GM21367 (cell line): ENCODE data around the gene OTUB2.
A peak's percentile ranks its signal among the peaks of the same experiment; 100 is the strongest.
"Not testable (repeated sequence)": the region's sequence is repeated elsewhere in the genome, so short reads cannot be mapped to it uniquely, and the experiment has no call there.

ENCODE experiments used
- ATAC-seq: cut with Tn5 transposase; IDR thresholded peaks from one replicate; pipeline ENCODE4 v1.9.1; 2021; ENCODE audit not compliant: unreplicated experiment

The OTUB2 gene

GRCh38 chr14:94054936-94055335 is 28.8 kb downstream of the OTUB2 start:
- no peak for ATAC-seq

GRCh38 chr14:94056579-94057308 is 30.6 kb downstream of the OTUB2 start:
- ATAC-seq, result peak; percentile 79

GRCh38 chr14:94058128-94058673 is 32.1 kb downstream of the OTUB2 start:
- ATAC-seq, result no peak

GRCh38 chr14:94058674-94059138 is 32.6 kb downstream of the OTUB2 start:
- ATAC-seq, result no peak

- ATAC-seq, result no peak
These were observed 33.9 kb downstream of the OTUB2 start for GRCh38 chr14:94059998-94060397.

GRCh38 chr14:94062344-94062940 is 36.3 kb downstream of the OTUB2 start:
- ATAC-seq, result no peak

GRCh38 chr14:94066089-94066676 is 40.0 kb downstream of the OTUB2 start:
- ATAC-seq, result no peak

- ATAC-seq, result not testable (repeated sequence)
These were observed 45.9 kb downstream of the OTUB2 start for GRCh38 chr14:94072076-94072475.

- ATAC-seq, result no peak
These were observed 48.4 kb downstream of the OTUB2 start for GRCh38 chr14:94074534-94074933.

- ATAC-seq, result no peak
These were observed 48.9 kb downstream of the OTUB2 start for GRCh38 chr14:94075008-94075407.

GRCh38 chr14:94077111-94077821 is 51.1 kb downstream of the OTUB2 start:
- ATAC-seq, result no peak

GRCh38 chr14:94077823-94078222 is 51.7 kb downstream of the OTUB2 start:
- ATAC-seq, result no peak

GRCh38 chr14:94079891-94080620 is 53.9 kb downstream of the OTUB2 start:
- ATAC-seq, result no peak

GRCh38 chr14:94080621-94081385 is 54.7 kb downstream of the OTUB2 start, which contains the start of the genes DDX24 and IFI27L1:
Gene DDX24, minus strand, starts transcription at chr14:94081202. Its CDS starts 1,460 bp downstream, at chr14:94079742.
Gene IFI27L1, plus strand, starts transcription at chr14:94081310. Its CDS starts 15,628 bp downstream, at chr14:94096938.
- peak; percentile 98 for ATAC-seq

- peak; percentile 19 for ATAC-seq
These were observed 55.3 kb downstream of the OTUB2 start for GRCh38 chr14:94081386-94081820.

- ATAC-seq, result no peak
These were observed 61.8 kb downstream of the OTUB2 start for GRCh38 chr14:94087891-94088290.

GRCh38 chr14:94088516-94088915 is 62.4 kb downstream of the OTUB2 start:
- ATAC-seq, result no peak

- ATAC-seq, result no peak
These were observed 63.3 kb downstream of the OTUB2 start for GRCh38 chr14:94089479-94089878.

GRCh38 chr14:94093418-94093817 is 67.3 kb downstream of the OTUB2 start:
- ATAC-seq, result no peak

- no peak for ATAC-seq
These were observed 71.0 kb downstream of the OTUB2 start for GRCh38 chr14:94097091-94097490.
